Measurements from ENCODE around the gene PTGER4. TPM values are rescaled to one million over a fixed set of nuclear protein-coding genes. Genes with fewer than 3 reads are reported as not detected.
"Not testable (repeated sequence)": the region's sequence is repeated elsewhere in the genome, so short reads cannot be mapped to it uniquely, and the experiment has no call there.

PTGER4 gene
- total and polyA plus RNA-seq, 3 experiments from 2014 or later: 49.5 to 84.1 (median 53.9) TPM

DNA sequence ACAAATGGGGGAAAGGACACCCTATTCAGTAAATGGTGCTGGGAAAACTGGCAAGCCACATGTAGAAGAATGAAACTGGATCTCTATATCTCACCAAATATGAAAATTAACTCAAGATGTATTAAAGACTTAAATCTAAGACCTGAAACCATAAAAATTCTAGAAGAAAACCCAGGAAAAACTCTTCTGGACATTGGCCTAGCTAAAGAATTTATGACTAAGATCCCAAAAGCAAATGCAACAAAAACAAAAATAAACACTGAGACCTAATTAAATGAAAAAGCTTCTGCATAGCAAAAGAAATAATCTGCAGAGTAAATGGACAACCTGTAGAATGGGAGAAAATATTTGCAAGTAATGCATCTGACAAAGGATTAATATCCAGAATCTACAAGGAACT, 23.6 kb upstream of the PTGER4 start:
- peaks cover 35% of the 10 kb centered on the region for H3K4me1 ChIP-seq (ENCODE audit: insufficient read depth, low read length)
- H3K27me3 ChIP-seq (ENCODE audit: insufficient read depth, low read length, poor library complexity, severe bottlenecking); H3K27ac ChIP-seq (ENCODE audit: low read depth, low read length); H3K36me3 ChIP-seq (ENCODE audit: insufficient read depth, low read length); DNase-seq; H3K27me3 Mint-ChIP-seq; H3K9me3 ChIP-seq (ENCODE audit: low read length); H3K9me3 Mint-ChIP-seq; H3K36me3 Mint-ChIP-seq; H3K4me3 ChIP-seq (ENCODE audit: low read length): not testable (repeated sequence)
- Mint-ChIP-seq H3K4me1 (peaks cover 38 to 65% (median 63%) of the 10 kb centered on the region in 3 donors), H3K27ac (peak overlapping the region in 5 of 8 donors; percentile 15 to 98 (median 66)), H3K4me3 (peak overlapping the region in 1 of 7 donors; percentile 57)
- ChIA-PET CTCF (interaction anchor here (1.4 kb wide), 1 partner anchor 707 kb away, joined by 3 read pairs; no protein-coding TSS in a partner anchor), POLR2A (interaction anchor here (4.2 kb wide), 1 partner anchor 25 kb away, joined by 28 read pairs; the partner anchor contains the start of gene PTGER4)

DNA sequence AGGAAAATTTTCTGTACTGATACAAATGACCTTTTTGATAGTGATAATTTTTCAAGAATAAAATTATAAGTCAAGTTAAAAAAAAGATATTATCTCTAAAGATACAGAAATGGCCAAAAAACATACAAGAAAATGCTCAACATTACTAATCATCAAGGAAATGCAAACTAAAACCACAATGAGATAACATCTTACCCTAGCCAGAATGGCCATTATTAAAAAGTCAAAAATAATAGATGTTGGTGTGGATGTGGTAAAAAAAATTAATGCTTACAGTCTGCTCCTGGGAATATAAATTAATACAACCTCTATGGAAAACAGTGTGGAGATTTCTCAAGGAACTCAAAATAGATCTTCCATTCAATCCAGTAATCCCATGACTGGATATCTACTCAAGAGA, 22.9 kb upstream of the PTGER4 start:
- H3K27me3 Mint-ChIP-seq: no peaks in the 10 kb centered on the region
- ChIA-PET POLR2A (no interaction called here), CTCF (no interaction called here)
- no peak for DNase-seq
- no peak overlapping the region for H3K4me3 Mint-ChIP-seq
- no peaks in the 10 kb centered on the region for H3K9me3 ChIP-seq (ENCODE audit: low read length)
- H3K27ac Mint-ChIP-seq: no peak overlapping the region
- H3K4me1 Mint-ChIP-seq: peaks cover 38 to 65% (median 59%) of the 10 kb centered on the region in 3 donors
- H3K27ac ChIP-seq (ENCODE audit: low read depth, low read length): no peak overlapping the region
- H3K9me3 Mint-ChIP-seq: no peaks in the 10 kb centered on the region
- H3K4me3 ChIP-seq (ENCODE audit: low read length): no peak overlapping the region
- no peaks in the 10 kb centered on the region for H3K36me3 ChIP-seq (ENCODE audit: insufficient read depth, low read length)
- peaks cover 35% of the 10 kb centered on the region for H3K4me1 ChIP-seq (ENCODE audit: insufficient read depth, low read length)
- H3K27me3 ChIP-seq (ENCODE audit: insufficient read depth, low read length, poor library complexity, severe bottlenecking): no peaks in the 10 kb centered on the region
- H3K36me3 Mint-ChIP-seq: peaks cover 0 to 1% (median 0%) of the 10 kb centered on the region in 3 donors

DNA sequence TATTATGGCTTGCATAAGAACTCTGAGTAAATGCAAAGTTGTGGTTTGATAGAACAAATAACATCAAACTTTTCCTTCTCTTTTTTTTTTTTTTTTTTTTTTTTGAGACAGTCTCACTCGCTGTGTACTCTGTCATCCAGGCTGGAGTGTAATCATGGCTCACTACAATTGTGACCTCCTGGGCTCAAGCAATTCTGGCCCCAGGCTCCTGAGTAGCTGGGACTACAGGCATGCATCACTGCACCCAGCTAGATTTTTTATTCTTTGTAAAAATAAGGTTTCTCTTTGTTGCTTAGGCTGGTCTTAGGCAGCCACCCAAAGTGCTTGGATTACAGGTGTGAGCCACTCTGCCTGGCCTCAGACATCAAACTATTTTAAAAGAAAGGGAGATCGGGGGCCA, 19.0 kb upstream of the PTGER4 start:
- no peaks in the 10 kb centered on the region for H3K9me3 ChIP-seq (ENCODE audit: low read length)
- peaks cover 0 to 1% of the 10 kb centered on the region in 2 donors for H3K27me3 Mint-ChIP-seq
- peaks cover 0 to 2% (median 0%) of the 10 kb centered on the region in 5 donors for H3K9me3 Mint-ChIP-seq
- no peaks in the 10 kb centered on the region for H3K36me3 ChIP-seq (ENCODE audit: insufficient read depth, low read length)
- H3K27ac ChIP-seq (ENCODE audit: low read depth, low read length): no peak overlapping the region
- H3K4me1 Mint-ChIP-seq: peaks cover 3 to 25% (median 19%) of the 10 kb centered on the region in 3 donors
- ChIA-PET POLR2A (no interaction called here), CTCF (interaction anchor here (1.1 kb wide), 1 partner anchor 221 kb away, joined by 3 read pairs; no protein-coding TSS in a partner anchor)
- no peaks in the 10 kb centered on the region for H3K4me1 ChIP-seq (ENCODE audit: insufficient read depth, low read length)
- no peak overlapping the region for H3K27ac Mint-ChIP-seq
- no peaks in the 10 kb centered on the region for H3K27me3 ChIP-seq (ENCODE audit: insufficient read depth, low read length, poor library complexity, severe bottlenecking)
- H3K36me3 Mint-ChIP-seq: no peaks in the 10 kb centered on the region
- H3K4me3 Mint-ChIP-seq: no peak overlapping the region
- no peak for DNase-seq
- H3K4me3 ChIP-seq (ENCODE audit: low read length): no peak overlapping the region

DNA sequence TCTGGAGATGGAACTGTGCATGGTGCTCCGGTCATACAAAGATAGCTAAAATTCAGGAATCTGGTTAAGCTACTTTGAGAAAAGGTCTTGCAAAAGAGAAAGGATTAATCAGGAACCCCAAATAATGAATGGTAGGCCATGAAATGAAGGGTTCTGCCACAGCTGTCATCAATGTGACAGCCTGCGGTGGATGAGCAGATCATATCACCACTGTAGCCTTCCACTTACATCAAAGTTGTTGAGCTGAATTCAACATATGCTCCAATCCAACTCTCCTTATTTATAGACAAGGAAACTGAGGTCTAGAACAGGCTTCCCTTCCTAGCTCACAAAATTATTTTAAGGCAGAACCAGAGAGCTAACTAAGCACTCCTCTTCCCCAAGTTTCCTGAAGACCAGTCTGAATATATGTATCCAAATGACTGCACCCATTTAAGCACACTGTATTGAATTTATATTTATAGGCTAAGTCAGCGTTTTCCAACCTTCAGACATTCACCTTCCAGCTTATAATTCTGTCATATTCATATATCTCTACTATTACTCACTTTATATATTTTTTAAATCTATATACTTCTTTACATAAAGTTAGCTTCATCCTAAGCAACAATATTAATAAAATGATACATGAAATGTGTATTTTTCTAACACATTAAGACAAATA, 13.9 kb upstream of the PTGER4 start:
- H3K4me3 Mint-ChIP-seq: no peak overlapping the region
- Histone ChIP-seq H3K4me3 (ENCODE audit: low read length) (no peak overlapping the region), H3K9me3 (ENCODE audit: low read length) (no peaks in the 10 kb centered on the region), H3K27ac (ENCODE audit: low read depth, low read length) (no peak overlapping the region), H3K36me3 (ENCODE audit: insufficient read depth, low read length) (no peaks in the 10 kb centered on the region), H3K27me3 (ENCODE audit: insufficient read depth, low read length, poor library complexity, severe bottlenecking) (no peaks in the 10 kb centered on the region), H3K4me1 (ENCODE audit: insufficient read depth, low read length) (peaks cover 20% of the 10 kb centered on the region)
- POLR2A ChIA-PET: no interaction called here
- peaks cover 0 to 2% (median 0%) of the 10 kb centered on the region in 5 donors for H3K9me3 Mint-ChIP-seq
- H3K27me3 Mint-ChIP-seq: peaks cover 0 to 3% of the 10 kb centered on the region in 2 donors
- peaks cover 16 to 26% (median 22%) of the 10 kb centered on the region in 3 donors for H3K4me1 Mint-ChIP-seq
- no peak for DNase-seq
- H3K27ac Mint-ChIP-seq: no peak overlapping the region
- no peaks in the 10 kb centered on the region for H3K36me3 Mint-ChIP-seq
- CTCF ChIA-PET: interaction anchor here (0.8 kb wide), 1 partner anchor 16 kb away, joined by 3 read pairs; no protein-coding TSS in a partner anchor

DNA sequence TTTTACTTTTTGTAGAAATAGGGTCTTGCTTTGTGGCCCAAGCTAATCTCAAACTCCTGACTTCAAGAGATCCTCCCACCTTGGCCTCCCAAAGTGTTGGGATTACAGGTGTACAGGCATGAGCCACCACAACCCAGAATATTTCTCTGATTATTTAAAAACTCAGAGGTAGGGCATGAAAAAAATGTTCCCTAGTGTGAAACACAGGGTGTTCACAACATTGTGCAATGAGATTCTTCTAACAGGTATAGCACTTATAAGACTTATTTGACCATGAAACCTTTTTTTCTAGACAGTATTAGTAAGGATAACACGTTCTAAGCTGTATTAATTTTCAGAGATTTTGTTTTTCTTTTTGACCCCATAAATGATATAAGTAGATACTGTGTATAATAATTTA, 13.1 kb upstream of the PTGER4 start:
- ChIA-PET CTCF (no interaction called here), POLR2A (no interaction called here)
- H3K4me3 ChIP-seq (ENCODE audit: low read length): no peak overlapping the region
- DNase-seq: no peak
- H3K4me1 Mint-ChIP-seq: peaks cover 16 to 30% (median 25%) of the 10 kb centered on the region in 3 donors
- no peak overlapping the region for H3K27ac Mint-ChIP-seq
- H3K27ac ChIP-seq (ENCODE audit: low read depth, low read length): no peak overlapping the region
- H3K36me3 Mint-ChIP-seq: no peaks in the 10 kb centered on the region
- no peaks in the 10 kb centered on the region for H3K36me3 ChIP-seq (ENCODE audit: insufficient read depth, low read length)
- H3K4me1 ChIP-seq (ENCODE audit: insufficient read depth, low read length): peaks cover 20% of the 10 kb centered on the region
- no peak overlapping the region for H3K4me3 Mint-ChIP-seq
- H3K27me3 Mint-ChIP-seq: peaks cover 0 to 3% of the 10 kb centered on the region in 2 donors
- H3K9me3 ChIP-seq (ENCODE audit: low read length): no peaks in the 10 kb centered on the region
- H3K27me3 ChIP-seq (ENCODE audit: insufficient read depth, low read length, poor library complexity, severe bottlenecking): no peaks in the 10 kb centered on the region
- peaks cover 0 to 2% (median 0%) of the 10 kb centered on the region in 5 donors for H3K9me3 Mint-ChIP-seq

DNA sequence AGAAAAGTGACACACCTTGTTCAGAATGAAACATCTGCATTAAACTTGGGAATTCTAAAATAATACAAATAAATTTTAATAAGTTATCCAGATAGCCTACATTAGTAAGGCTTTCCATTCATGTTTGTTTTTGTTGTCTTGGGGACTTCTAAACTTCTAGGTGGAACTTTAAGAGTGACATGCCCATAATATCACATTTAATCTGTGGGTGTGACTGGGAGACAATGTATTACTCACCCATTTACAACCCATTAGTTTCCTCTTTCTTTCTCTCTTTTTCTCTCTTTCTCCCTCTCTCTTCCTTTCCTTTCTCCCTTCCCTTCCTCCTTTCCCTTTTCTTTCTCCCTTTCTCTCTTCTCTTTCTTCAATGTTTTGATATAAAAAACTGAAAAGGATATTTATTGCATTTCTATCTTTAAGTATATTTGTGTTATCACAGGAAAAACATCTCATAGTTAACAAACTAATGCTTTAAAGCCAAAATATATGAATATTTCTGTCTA, 12.5 kb upstream of the PTGER4 start:
- peaks cover 0 to 1% (median 0%) of the 10 kb centered on the region in 5 donors for H3K9me3 Mint-ChIP-seq
- H3K4me3 ChIP-seq (ENCODE audit: low read length): no peak overlapping the region
- POLR2A ChIA-PET: no interaction called here

DNA sequence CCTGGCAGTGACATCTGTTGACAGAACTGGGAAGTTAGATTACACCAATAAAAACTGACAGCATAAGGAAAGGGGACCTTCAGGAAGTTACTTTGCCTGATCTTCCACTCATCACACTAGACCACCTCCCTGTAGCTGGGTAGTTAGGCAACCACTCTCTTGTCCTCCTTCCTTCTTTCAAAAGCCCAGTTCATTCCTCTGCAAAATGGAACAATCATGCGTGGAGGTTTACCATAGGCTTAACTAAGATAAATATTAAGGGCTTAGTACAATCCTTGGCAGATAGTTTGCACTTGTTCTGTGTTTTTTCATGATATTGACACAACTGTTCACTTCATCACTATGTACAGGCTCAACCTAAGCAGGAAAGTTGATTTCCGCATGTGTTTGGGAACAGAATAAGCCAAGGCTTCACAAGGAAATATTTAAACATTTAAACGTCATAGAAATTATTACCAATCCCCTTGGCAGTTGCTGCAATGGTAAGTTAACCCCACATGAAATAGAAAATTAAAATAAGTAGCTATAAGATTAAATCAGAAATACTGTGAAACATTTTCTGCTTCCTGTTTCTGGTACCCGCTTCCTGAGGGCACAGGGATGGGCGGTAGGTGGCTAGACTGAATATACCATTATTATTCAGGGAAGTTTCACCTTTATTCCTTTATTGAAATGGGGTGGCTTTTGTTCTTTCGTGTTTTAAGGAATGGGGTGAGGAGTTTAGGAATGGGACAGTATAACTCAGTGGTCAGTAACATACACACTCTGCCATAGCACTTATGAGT, 9.9 kb upstream of the PTGER4 start:
- peaks cover 25 to 53% (median 51%) of the 10 kb centered on the region in 3 donors for H3K4me1 Mint-ChIP-seq
- H3K27me3 Mint-ChIP-seq: peaks cover 0 to 2% of the 10 kb centered on the region in 2 donors
- H3K27ac ChIP-seq (ENCODE audit: low read depth, low read length): no peak overlapping the region
- DNase-seq: no peak
- peak overlapping the region in 3 of 7 donors; percentile 8 to 27 (median 20) for H3K4me3 Mint-ChIP-seq
- no peaks in the 10 kb centered on the region for H3K36me3 ChIP-seq (ENCODE audit: insufficient read depth, low read length)
- H3K27me3 ChIP-seq (ENCODE audit: insufficient read depth, low read length, poor library complexity, severe bottlenecking): no peaks in the 10 kb centered on the region
- no peaks in the 10 kb centered on the region for H3K9me3 Mint-ChIP-seq
- no peak overlapping the region for H3K4me3 ChIP-seq (ENCODE audit: low read length)
- H3K36me3 Mint-ChIP-seq: no peaks in the 10 kb centered on the region
- no peaks in the 10 kb centered on the region for H3K9me3 ChIP-seq (ENCODE audit: low read length)
- peak overlapping the region in 5 of 8 donors; percentile 4 to 62 (median 12) for H3K27ac Mint-ChIP-seq
- H3K4me1 ChIP-seq (ENCODE audit: insufficient read depth, low read length): peaks cover 38% of the 10 kb centered on the region
- ChIA-PET CTCF (interaction anchor here (1.7 to 2.1 kb wide), 2 partner anchors 11 to 18 kb away, joined by 6 to 9 read pairs; partner anchors contain the start of gene PTGER4), POLR2A (interaction anchor here (0.8 kb wide), 1 partner anchor 9 kb away, joined by 3 read pairs; no protein-coding TSS in a partner anchor)

More for the DNA sequence above, 12.5 kb upstream of the PTGER4 start:
- peaks cover 20% of the 10 kb centered on the region for H3K4me1 ChIP-seq (ENCODE audit: insufficient read depth, low read length)
- Mint-ChIP-seq H3K4me3 (no peak overlapping the region), H3K27me3 (peaks cover 0 to 3% of the 10 kb centered on the region in 2 donors), H3K4me1 (peaks cover 16 to 30% (median 25%) of the 10 kb centered on the region in 3 donors), H3K36me3 (no peaks in the 10 kb centered on the region), H3K27ac (no peak overlapping the region)
- H3K27ac ChIP-seq (ENCODE audit: low read depth, low read length): no peak overlapping the region
- H3K27me3 ChIP-seq (ENCODE audit: insufficient read depth, low read length, poor library complexity, severe bottlenecking): no peaks in the 10 kb centered on the region
- DNase-seq: no peak
- CTCF ChIA-PET: no interaction called here
- H3K36me3 ChIP-seq (ENCODE audit: insufficient read depth, low read length): no peaks in the 10 kb centered on the region
- no peaks in the 10 kb centered on the region for H3K9me3 ChIP-seq (ENCODE audit: low read length)

Data from CD8-positive, alpha-beta memory T cell (primary cell).